HG02798 (cell line): Measurements from ENCODE around the gene MEGF6.
"Not testable (repeated sequence)": the region's sequence is repeated elsewhere in the genome, so short reads cannot be mapped to it uniquely, and the experiment has no call there.

Source experiments
- ATAC-seq: cut with Tn5 transposase; IDR thresholded peaks from one replicate; pipeline ENCODE4 v1.9.1; 2021; ENCODE audit warnings: mild to moderate bottlenecking; ENCODE audit not compliant: unreplicated experiment, poor library complexity

MEGF6 gene

GRCh38 chr1:3596663-3597598, 14.4 kb downstream of the MEGF6 start:
- no peak for ATAC-seq

GRCh38 chr1:3595949-3596348, 15.4 kb downstream of the MEGF6 start:
- ATAC-seq = no peak

GRCh38 chr1:3594706-3595377, 16.5 kb downstream of the MEGF6 start:
- no peak for ATAC-seq

GRCh38 chr1:3593745-3594144, 17.6 kb downstream of the MEGF6 start:
- ATAC-seq = no peak

GRCh38 chr1:3593334-3593733, 18.0 kb downstream of the MEGF6 start:
- ATAC-seq = no peak

- ATAC-seq = no peak
These were observed 20.1 kb downstream of the MEGF6 start for GRCh38 chr1:3590951-3591865.

GRCh38 chr1:3590139-3590763, 21.1 kb downstream of the MEGF6 start:
- ATAC-seq = no peak

GRCh38 chr1:3588395-3588794, 22.9 kb downstream of the MEGF6 start:
- no peak for ATAC-seq

GRCh38 chr1:3586986-3587759, 24.1 kb downstream of the MEGF6 start:
- ATAC-seq = no peak

GRCh38 chr1:3585940-3586568, 25.3 kb downstream of the MEGF6 start:
- no peak for ATAC-seq

- not testable (repeated sequence) for ATAC-seq
These were observed 25.9 kb downstream of the MEGF6 start for GRCh38 chr1:3585353-3585868.

GRCh38 chr1:3584915-3585314, 26.4 kb downstream of the MEGF6 start:
- ATAC-seq = no peak

- ATAC-seq = not testable (repeated sequence)
These were observed 27.6 kb downstream of the MEGF6 start for GRCh38 chr1:3583751-3584150.

- ATAC-seq = no peak
These were observed 29.8 kb downstream of the MEGF6 start for GRCh38 chr1:3581296-3582036.

GRCh38 chr1:3580231-3580630, 31.1 kb downstream of the MEGF6 start:
- ATAC-seq = no peak

GRCh38 chr1:3579626-3580025, 31.7 kb downstream of the MEGF6 start:
- no peak for ATAC-seq

- ATAC-seq = no peak
These were observed 32.4 kb downstream of the MEGF6 start for GRCh38 chr1:3578906-3579305.

GRCh38 chr1:3578433-3578805, 32.9 kb downstream of the MEGF6 start:
- no peak for ATAC-seq
